ENCODE measurements around the gene CCDC92B. TPM values are rescaled to one million over a fixed set of nuclear protein-coding genes. Genes with fewer than 3 reads are reported as not detected.

Gene CCDC92B
- total and polyA plus RNA-seq, 9 of the 15 experiments (the other 6 are each of a cell fraction or from before 2014, with no cell fraction given), result not detected

DNA sequence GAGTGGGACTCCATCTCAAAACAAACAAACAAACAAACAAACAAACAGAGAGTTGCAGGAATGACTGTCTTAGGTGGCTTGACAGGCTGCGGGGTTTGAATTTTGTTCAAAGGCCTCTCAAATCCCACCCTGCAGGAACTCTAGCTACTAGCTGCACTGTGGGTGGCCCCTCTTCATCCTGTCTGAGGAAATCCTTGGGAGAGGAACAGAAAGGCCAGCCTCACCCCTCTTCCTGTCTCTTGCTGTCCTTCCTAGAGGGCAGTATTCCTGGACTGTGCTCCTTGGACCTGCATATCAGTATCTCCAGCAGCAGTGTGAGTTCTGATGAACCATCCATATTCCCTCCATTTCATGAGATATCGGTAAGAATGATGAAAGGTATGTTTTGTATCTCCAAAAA is 2.0 kb upstream of the CCDC92B start:
- no peak for DNase-seq (ENCODE audit: extremely low read depth in 1 of 4, low spot score in 3 of 4)
- intact Hi-C loops (cut with micrococcal nuclease), result no loop called here
- H3K79me2 ChIP-seq (ENCODE audit: control insufficient read depth, insufficient read depth, low read length), result no peaks in the 10 kb centered on the region
- H4K20me1 ChIP-seq (replicated peaks; ENCODE audit: control insufficient read depth, insufficient read depth, low read length), result no peaks in the 10 kb centered on the region; the same call in 1 of the 2 replicates
- POLR2A ChIA-PET, result interaction anchor here (0.7 kb wide), 1 partner anchor 12 kb away, joined by 3 read pairs; no protein-coding TSS in a partner anchor
- WGBS (ENCODE audit: insufficient coverage, low coverage, missing lambda C conversion rate), result 0% methylated on average over 2 of the region's 2 CpGs
- peaks cover 0 to 24% of the 10 kb centered on the region in 2 experiments; a peak in 2 of 5 replicates for H3K4me1 ChIP-seq (replicated peaks in 1 of 2; ENCODE audit: control insufficient read depth in 2 of 2, insufficient read depth in 2 of 2, low read length in 2 of 2)
- H3K9me1 ChIP-seq (ENCODE audit: control insufficient read depth, insufficient read depth, low read length), result no peaks in the 10 kb centered on the region
- H3K9ac ChIP-seq (ENCODE audit: insufficient read depth in 1 of 2, low read depth in 2 of 2, low read length in 2 of 2), result no peak overlapping the region
- TF ChIP-seq ZNF778 (CRISPR knock-in tag; IDR thresholded peaks at IDR 0.05) (no peak), CEBPG (CRISPR knock-in tag; IDR thresholded peaks at IDR 0.05) (no peak), CEBPG (tag; conservative IDR thresholded peaks at IDR 0.05 in 1 of 2, IDR thresholded peaks at IDR 0.05 in 1 of 2) (no peak), ZNF436 (CRISPR knock-in tag; IDR thresholded peaks at IDR 0.05) (no peak), NR3C1 (CRISPR knock-in tag; IDR thresholded peaks at IDR 0.05) (no peak)
- TF ChIP-seq, protein P1, sequence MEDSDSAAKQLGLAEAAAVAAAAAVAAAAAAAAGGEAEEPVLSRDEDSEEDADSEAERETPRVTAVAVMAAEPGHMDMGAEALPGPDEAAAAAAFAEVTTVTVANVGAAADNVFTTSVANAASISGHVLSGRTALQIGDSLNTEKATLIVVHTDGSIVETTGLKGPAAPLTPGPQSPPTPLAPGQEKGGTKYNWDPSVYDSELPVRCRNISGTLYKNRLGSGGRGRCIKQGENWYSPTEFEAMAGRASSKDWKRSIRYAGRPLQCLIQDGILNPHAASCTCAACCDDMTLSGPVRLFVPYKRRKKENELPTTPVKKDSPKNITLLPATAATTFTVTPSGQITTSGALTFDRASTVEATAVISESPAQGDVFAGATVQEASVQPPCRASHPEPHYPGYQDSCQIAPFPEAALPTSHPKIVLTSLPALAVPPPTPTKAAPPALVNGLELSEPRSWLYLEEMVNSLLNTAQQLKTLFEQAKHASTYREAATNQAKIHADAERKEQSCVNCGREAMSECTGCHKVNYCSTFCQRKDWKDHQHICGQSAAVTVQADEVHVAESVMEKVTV (CRISPR knock-in tag; IDR thresholded peaks at IDR 0.05), result no peak
- no TSS peak for BruUV-seq (replicated peaks)
- no peak for ATAC-seq
- H2AFZ ChIP-seq (ENCODE audit: low read depth, low read length), result no peak overlapping the region
- H3K27me3 ChIP-seq (ENCODE audit: control insufficient read depth in 2 of 2, insufficient read depth in 2 of 2, low read length in 2 of 2), result peaks cover 5 to 19% of the 10 kb centered on the region in 2 experiments; a peak in 3 of 5 replicates
- no peaks in the 10 kb centered on the region for H3K9me3 ChIP-seq (replicated peaks; ENCODE audit: control insufficient read depth, insufficient read depth, low read depth, low read length)
- H3K36me3 ChIP-seq (ENCODE audit: control insufficient read depth, insufficient read depth, low read length), result no peaks in the 10 kb centered on the region
- in situ Hi-C loops (cut with MboI), result no loop called here
- H3K4me3 ChIP-seq, result no peak overlapping the region
- H3K27ac ChIP-seq (ENCODE audit: extremely low read depth, low read depth, low read length), result no peak overlapping the region
- CTCF ChIA-PET (ENCODE audit: low intra/inter-chr PET ratio), result no interaction called here
- no peak overlapping the region for H3K4me2 ChIP-seq (ENCODE audit: insufficient read depth, low read length)
- FAIRE-seq, result no peak
